H1 (cell line): ENCODE results near the gene UGT1A9. TPM values are rescaled to one million over a fixed set of nuclear protein-coding genes. Genes with fewer than 3 reads are reported as not detected.

Source experiments
- CTCF ChIA-PET: fragments of 300-600 bp; sonication (Branson Sonifier 250); formaldehyde crosslinking; loops from one replicate; lab custom pipeline; 2021; ENCODE audit not compliant: partially characterized antibody; lab: Charles Lee
- POLR2A ChIA-PET: fragments of 300-600 bp; sonication (Branson Sonifier 250); formaldehyde crosslinking; loops from one replicate; lab custom pipeline; 2021; ENCODE audit warnings: inconsistent platforms; ENCODE audit not compliant: partially characterized antibody; lab: Charles Lee
- DNase-seq, 2 experiments: peaks; one replicate each; pipeline versions ENCODE4 v3.0.0 to v3.0.0-alpha.2; 2010 to 2022; ENCODE audit warnings: low spot score in 2 of 2, low read depth in 1 of 2, mixed read lengths in 1 of 2
- FAIRE-seq: peaks from 2 replicates; lab custom pipeline; 2011; peaks lifted over from hg19 to GRCh38; lab: Jason Lieb, UNC
- H2AFZ ChIP-seq: 2 replicates; pipeline ENCODE4 v1.8.1; 2012; ENCODE audit warnings: low read length, inconsistent platforms
- H2AK5ac ChIP-seq: 2 replicates; pipeline ENCODE4 v1.6.1; 2013; ENCODE audit warnings: low read depth, low read length
- H2BK120ac ChIP-seq: replicated peaks from 2 replicates; pipeline ENCODE3; 2013; ENCODE audit warnings: low read depth, low read length, inconsistent platforms
- H2BK12ac ChIP-seq: 2 replicates; pipeline ENCODE4 v1.6.1; 2013; ENCODE audit warnings: low read depth, low read length
- H2BK15ac ChIP-seq: 2 replicates; pipeline ENCODE4 v1.6.1; 2013; ENCODE audit warnings: low read length
- H2BK20ac ChIP-seq: 2 replicates; pipeline ENCODE4 v1.6.1; 2013; ENCODE audit warnings: low read length
- H2BK5ac ChIP-seq: 2 replicates; pipeline ENCODE4 v1.6.1; 2013; ENCODE audit warnings: low read depth, low read length
- H3K14ac ChIP-seq: 2 replicates; pipeline ENCODE4 v1.6.1; 2013; ENCODE audit warnings: inconsistent platforms; ENCODE audit not compliant: insufficient read length
- H3K18ac ChIP-seq: 2 replicates; pipeline ENCODE4 v1.6.1; 2013; ENCODE audit warnings: low read length; ENCODE audit errors: extremely low read depth
- H3K23ac ChIP-seq: 2 replicates; pipeline ENCODE4 v1.6.1; 2013; ENCODE audit warnings: inconsistent platforms; ENCODE audit not compliant: insufficient read length
- H3K23me2 ChIP-seq: 2 replicates; pipeline ENCODE4 v1.6.1; 2013; ENCODE audit warnings: low read depth, low read length
- H3K27ac ChIP-seq: 2 replicates; pipeline ENCODE4 v1.6.1; 2011; ENCODE audit warnings: low read depth, low read length, inconsistent platforms
- H3K27me3 ChIP-seq, 4 experiments: replicated peaks in 1 of 4; 1 replicate in 1 of 4; 2 replicates in 3 of 4; pipeline versions ENCODE4 v1.6.1 to v1.8.1; 2011 to 2013; ENCODE audit warnings: low read length in 3 of 4, mild to moderate bottlenecking in 3 of 4, inconsistent platforms in 2 of 4, mixed read lengths in 2 of 4, moderate library complexity in 1 of 4; ENCODE audit not compliant: control insufficient read depth in 3 of 4, insufficient read depth in 3 of 4; ENCODE audit errors: extremely low read depth in 1 of 4
- H3K36me3 ChIP-seq, 4 experiments: 2 replicates each; pipeline versions ENCODE4 v1.6.1 to v1.8.1; 2011 to 2013; ENCODE audit warnings: mild to moderate bottlenecking in 4 of 4, low read length in 3 of 4, moderate library complexity in 2 of 4, control low read depth in 1 of 4, inconsistent platforms in 1 of 4; ENCODE audit not compliant: insufficient read depth in 4 of 4, control insufficient read depth in 2 of 4
- H3K4ac ChIP-seq: replicated peaks from 2 replicates; pipeline ENCODE3; 2013; ENCODE audit warnings: low read length, low read depth, mixed read lengths, inconsistent platforms; ENCODE audit not compliant: insufficient read length
- H3K4me1 ChIP-seq, 4 experiments: replicated peaks in 1 of 4; 1 replicate in 1 of 4; 2 replicates in 3 of 4; pipeline versions ENCODE4 v1.6.1 to v1.8.1; 2011 to 2013; ENCODE audit warnings: low read length in 3 of 4, inconsistent platforms in 2 of 4, mixed read lengths in 1 of 4; ENCODE audit not compliant: insufficient read depth in 4 of 4, control insufficient read depth in 3 of 4
- H3K4me2 ChIP-seq, 2 experiments: 2 replicates each; pipeline versions ENCODE4 v1.6.1 to v1.8.1; 2011 to 2013; ENCODE audit warnings: low read depth in 2 of 2, low read length in 2 of 2, control low read depth in 1 of 2, inconsistent platforms in 1 of 2, mild to moderate bottlenecking in 1 of 2; ENCODE audit not compliant: insufficient read depth in 1 of 2
- H3K4me3 ChIP-seq, 4 experiments: fragments of 200-600, 300-600 bp in 1 of 4; sonication (generic), shearing (Covaris generic), sonication (Bioruptor Twin) in 1 of 4; 2 replicates each; pipeline versions ENCODE4 v1.5.1 to v1.8.1; 2011 to 2016; ENCODE audit warnings: low read length in 4 of 4, low read depth in 3 of 4, control low read depth in 2 of 4, inconsistent platforms in 2 of 4, mild to moderate bottlenecking in 2 of 4, mixed read lengths in 1 of 4, moderate library complexity in 1 of 4; ENCODE audit not compliant: insufficient read depth in 2 of 4; ENCODE audit errors: extremely low read depth in 1 of 4
- H3K56ac ChIP-seq: replicated peaks from 2 replicates; pipeline ENCODE3; 2013; ENCODE audit warnings: low read depth, mild to moderate bottlenecking, mixed read lengths, low read length, inconsistent platforms; ENCODE audit not compliant: insufficient read length
- H3K79me1 ChIP-seq: 2 replicates; pipeline ENCODE4 v1.6.1; 2013; ENCODE audit warnings: low read depth, low read length, control low read depth
- H3K79me2 ChIP-seq, 2 experiments: 2 replicates each; pipeline versions ENCODE4 v1.6.1 to v1.8.1; 2012 to 2013; ENCODE audit warnings: low read length in 2 of 2, mild to moderate bottlenecking in 2 of 2, inconsistent platforms in 1 of 2; ENCODE audit not compliant: insufficient read depth in 2 of 2, control insufficient read depth in 1 of 2
- H3K9ac ChIP-seq, 4 experiments: replicated peaks in 1 of 4; 1 replicate in 1 of 4; 2 replicates in 3 of 4; pipeline versions ENCODE4 v1.6.1 to v1.8.1; 2011 to 2013; ENCODE audit warnings: low read depth in 3 of 4, low read length in 3 of 4, control low read depth in 2 of 4, mild to moderate bottlenecking in 2 of 4, moderate library complexity in 2 of 4, inconsistent platforms in 1 of 4; ENCODE audit errors: extremely low read depth in 1 of 4
- H3K9me3 ChIP-seq, 2 experiments: 2 replicates each; pipeline versions ENCODE4 v1.6.1 to v1.8.1; 2012 to 2013; ENCODE audit warnings: mild to moderate bottlenecking in 2 of 2, moderate library complexity in 2 of 2, control low read depth in 1 of 2, inconsistent platforms in 1 of 2, low read depth in 1 of 2, low read length in 1 of 2, mixed read lengths in 1 of 2; ENCODE audit not compliant: insufficient read depth in 2 of 2
- H4K20me1 ChIP-seq, 2 experiments: replicated peaks in 1 of 2; 2 replicates each; pipeline versions ENCODE3 to v1.8.1; 2011 to 2013; ENCODE audit warnings: inconsistent platforms in 2 of 2, low read length in 2 of 2, mild to moderate bottlenecking in 1 of 2; ENCODE audit not compliant: insufficient read depth in 2 of 2, control insufficient read depth in 1 of 2
- H4K5ac ChIP-seq: 2 replicates; pipeline ENCODE4 v1.6.1; 2013; ENCODE audit warnings: low read length, low read depth, mixed read lengths, inconsistent platforms; ENCODE audit not compliant: insufficient read length
- H4K8ac ChIP-seq: 2 replicates; pipeline ENCODE4 v1.8.0; 2013; ENCODE audit warnings: mild to moderate bottlenecking, moderate library complexity, low read length, inconsistent platforms; ENCODE audit not compliant: insufficient read depth; ENCODE audit errors: extremely low read depth
- H4K91ac ChIP-seq: replicated peaks from 2 replicates; pipeline ENCODE3; 2013; ENCODE audit warnings: low read length, mixed read lengths, inconsistent platforms; ENCODE audit not compliant: insufficient read length
- polyA plus RNA-seq, 7 experiments: library from polyadenylated mRNA; depleted of rRNA in 3 of 7; stranded (reverse) in 5 of 7; unstranded in 2 of 7; fragments of >200 nt in 5 of 7; fragments of 200-250 nt in 2 of 7; gene quantifications; 1 replicate in 5 of 7; 2 replicates in 1 of 7; 4 replicates in 1 of 7; pipeline versions ENCODE4 v1.2.1 to v1.2.3, GENCODE V29; 2011 to 2013; ENCODE audit warnings: missing spikeins in 2 of 7, mixed read lengths in 2 of 7
- total RNA-seq: library from RNA; stranded (reverse); fragmentation: NEBNext Ultra II Directional; extraction: Animal tissue kit (Norgen Biotek cat#: 25700); gene quantifications from 2 replicates; pipeline ENCODE4 v1.2.1, GENCODE V29; 2021
- TF ChIP-seq, protein P1 (sequence below): fragments of 300-600 bp; sonication (generic); IDR thresholded peaks from 2 replicates; pipeline ENCODE4 v1.7.1; 2012; ENCODE audit warnings: low read length, moderate library complexity, mild to moderate bottlenecking, inconsistent platforms; ENCODE audit not compliant: insufficient replicate concordance

Gene UGT1A9
- total and polyA plus RNA-seq, 2 of the 8 experiments (the other 6 are each of a cell fraction or from before 2014, with no cell fraction given) = not detected

DNA sequence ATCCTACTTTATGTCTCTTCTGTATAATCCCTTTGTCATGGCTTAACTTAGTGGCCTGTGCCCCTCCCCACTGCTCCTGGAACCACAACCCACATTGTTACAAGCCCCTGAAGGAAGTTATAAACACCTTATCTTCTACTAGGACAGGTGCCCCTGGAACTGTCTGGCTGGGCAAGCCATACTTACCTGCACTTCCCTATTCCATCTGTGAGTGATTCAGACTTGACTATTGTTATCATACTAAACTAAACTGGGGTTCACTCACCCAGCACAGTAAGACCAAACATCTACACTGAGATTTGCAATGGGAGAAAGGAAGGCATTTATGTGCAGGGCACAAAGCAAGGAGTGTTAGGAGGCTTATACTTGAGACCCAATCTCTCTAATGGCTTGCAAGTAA, 17.3 kb downstream of the UGT1A9 start:
- Histone ChIP-seq H2AK5ac (no peak overlapping the region), H3K14ac (no peak overlapping the region), H3K27me3 (no peaks in the 10 kb centered on the region), H3K79me1 (no peaks in the 10 kb centered on the region), H3K23me2 (peaks cover 2% of the 10 kb centered on the region; the same call in 1 of the 2 replicates), H3K56ac (no peak overlapping the region), H3K23ac (no peak overlapping the region), H2BK120ac (no peak overlapping the region), H3K4ac (no peak overlapping the region), H3K4me3 (no peak overlapping the region), H3K18ac (no peak overlapping the region), H2BK5ac (no peak overlapping the region), H3K79me2 (no peaks in the 10 kb centered on the region), H2BK12ac (no peak overlapping the region), H4K91ac (no peak overlapping the region), H3K27ac (no peak overlapping the region), H2BK20ac (no peak overlapping the region), H4K5ac (no peak overlapping the region), H4K8ac (no peak overlapping the region), H3K9ac (no peak overlapping the region), H3K4me2 (no peak overlapping the region), H3K9me3 (peaks cover 0 to 2% of the 10 kb centered on the region in 2 experiments; a peak in 1 of 4 replicates), H4K20me1 (no peaks in the 10 kb centered on the region), H3K4me1 (peaks cover 0 to 8% (median 2%) of the 10 kb centered on the region in 4 experiments; a peak in 1 of 7 replicates), H2AFZ (no peak overlapping the region; the same call in 1 of the 2 replicates), H2BK15ac (no peak overlapping the region), H3K36me3 (no peaks in the 10 kb centered on the region)
- FAIRE-seq (no peak), DNase-seq (no peak)
- ChIA-PET CTCF (no interaction called here), POLR2A (no interaction called here)
- TF ChIP-seq, protein P1, sequence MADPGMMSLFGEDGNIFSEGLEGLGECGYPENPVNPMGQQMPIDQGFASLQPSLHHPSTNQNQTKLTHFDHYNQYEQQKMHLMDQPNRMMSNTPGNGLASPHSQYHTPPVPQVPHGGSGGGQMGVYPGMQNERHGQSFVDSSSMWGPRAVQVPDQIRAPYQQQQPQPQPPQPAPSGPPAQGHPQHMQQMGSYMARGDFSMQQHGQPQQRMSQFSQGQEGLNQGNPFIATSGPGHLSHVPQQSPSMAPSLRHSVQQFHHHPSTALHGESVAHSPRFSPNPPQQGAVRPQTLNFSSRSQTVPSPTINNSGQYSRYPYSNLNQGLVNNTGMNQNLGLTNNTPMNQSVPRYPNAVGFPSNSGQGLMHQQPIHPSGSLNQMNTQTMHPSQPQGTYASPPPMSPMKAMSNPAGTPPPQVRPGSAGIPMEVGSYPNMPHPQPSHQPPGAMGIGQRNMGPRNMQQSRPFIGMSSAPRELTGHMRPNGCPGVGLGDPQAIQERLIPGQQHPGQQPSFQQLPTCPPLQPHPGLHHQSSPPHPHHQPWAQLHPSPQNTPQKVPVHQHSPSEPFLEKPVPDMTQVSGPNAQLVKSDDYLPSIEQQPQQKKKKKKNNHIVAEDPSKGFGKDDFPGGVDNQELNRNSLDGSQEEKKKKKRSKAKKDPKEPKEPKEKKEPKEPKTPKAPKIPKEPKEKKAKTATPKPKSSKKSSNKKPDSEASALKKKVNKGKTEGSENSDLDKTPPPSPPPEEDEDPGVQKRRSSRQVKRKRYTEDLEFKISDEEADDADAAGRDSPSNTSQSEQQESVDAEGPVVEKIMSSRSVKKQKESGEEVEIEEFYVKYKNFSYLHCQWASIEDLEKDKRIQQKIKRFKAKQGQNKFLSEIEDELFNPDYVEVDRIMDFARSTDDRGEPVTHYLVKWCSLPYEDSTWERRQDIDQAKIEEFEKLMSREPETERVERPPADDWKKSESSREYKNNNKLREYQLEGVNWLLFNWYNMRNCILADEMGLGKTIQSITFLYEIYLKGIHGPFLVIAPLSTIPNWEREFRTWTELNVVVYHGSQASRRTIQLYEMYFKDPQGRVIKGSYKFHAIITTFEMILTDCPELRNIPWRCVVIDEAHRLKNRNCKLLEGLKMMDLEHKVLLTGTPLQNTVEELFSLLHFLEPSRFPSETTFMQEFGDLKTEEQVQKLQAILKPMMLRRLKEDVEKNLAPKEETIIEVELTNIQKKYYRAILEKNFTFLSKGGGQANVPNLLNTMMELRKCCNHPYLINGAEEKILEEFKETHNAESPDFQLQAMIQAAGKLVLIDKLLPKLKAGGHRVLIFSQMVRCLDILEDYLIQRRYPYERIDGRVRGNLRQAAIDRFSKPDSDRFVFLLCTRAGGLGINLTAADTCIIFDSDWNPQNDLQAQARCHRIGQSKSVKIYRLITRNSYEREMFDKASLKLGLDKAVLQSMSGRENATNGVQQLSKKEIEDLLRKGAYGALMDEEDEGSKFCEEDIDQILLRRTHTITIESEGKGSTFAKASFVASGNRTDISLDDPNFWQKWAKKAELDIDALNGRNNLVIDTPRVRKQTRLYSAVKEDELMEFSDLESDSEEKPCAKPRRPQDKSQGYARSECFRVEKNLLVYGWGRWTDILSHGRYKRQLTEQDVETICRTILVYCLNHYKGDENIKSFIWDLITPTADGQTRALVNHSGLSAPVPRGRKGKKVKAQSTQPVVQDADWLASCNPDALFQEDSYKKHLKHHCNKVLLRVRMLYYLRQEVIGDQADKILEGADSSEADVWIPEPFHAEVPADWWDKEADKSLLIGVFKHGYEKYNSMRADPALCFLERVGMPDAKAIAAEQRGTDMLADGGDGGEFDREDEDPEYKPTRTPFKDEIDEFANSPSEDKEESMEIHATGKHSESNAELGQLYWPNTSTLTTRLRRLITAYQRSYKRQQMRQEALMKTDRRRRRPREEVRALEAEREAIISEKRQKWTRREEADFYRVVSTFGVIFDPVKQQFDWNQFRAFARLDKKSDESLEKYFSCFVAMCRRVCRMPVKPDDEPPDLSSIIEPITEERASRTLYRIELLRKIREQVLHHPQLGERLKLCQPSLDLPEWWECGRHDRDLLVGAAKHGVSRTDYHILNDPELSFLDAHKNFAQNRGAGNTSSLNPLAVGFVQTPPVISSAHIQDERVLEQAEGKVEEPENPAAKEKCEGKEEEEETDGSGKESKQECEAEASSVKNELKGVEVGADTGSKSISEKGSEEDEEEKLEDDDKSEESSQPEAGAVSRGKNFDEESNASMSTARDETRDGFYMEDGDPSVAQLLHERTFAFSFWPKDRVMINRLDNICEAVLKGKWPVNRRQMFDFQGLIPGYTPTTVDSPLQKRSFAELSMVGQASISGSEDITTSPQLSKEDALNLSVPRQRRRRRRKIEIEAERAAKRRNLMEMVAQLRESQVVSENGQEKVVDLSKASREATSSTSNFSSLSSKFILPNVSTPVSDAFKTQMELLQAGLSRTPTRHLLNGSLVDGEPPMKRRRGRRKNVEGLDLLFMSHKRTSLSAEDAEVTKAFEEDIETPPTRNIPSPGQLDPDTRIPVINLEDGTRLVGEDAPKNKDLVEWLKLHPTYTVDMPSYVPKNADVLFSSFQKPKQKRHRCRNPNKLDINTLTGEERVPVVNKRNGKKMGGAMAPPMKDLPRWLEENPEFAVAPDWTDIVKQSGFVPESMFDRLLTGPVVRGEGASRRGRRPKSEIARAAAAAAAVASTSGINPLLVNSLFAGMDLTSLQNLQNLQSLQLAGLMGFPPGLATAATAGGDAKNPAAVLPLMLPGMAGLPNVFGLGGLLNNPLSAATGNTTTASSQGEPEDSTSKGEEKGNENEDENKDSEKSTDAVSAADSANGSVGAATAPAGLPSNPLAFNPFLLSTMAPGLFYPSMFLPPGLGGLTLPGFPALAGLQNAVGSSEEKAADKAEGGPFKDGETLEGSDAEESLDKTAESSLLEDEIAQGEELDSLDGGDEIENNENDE = no peak
